HG02840 (cell line): ENCODE data around the gene WASF2.
"Not testable (repeated sequence)": the region's sequence is repeated elsewhere in the genome, so short reads cannot be mapped to it uniquely, and the experiment has no call there.

Experiments
- ATAC-seq: cut with Tn5 transposase; IDR thresholded peaks from one replicate; pipeline ENCODE4 v1.9.1; 2021; ENCODE audit warnings: mild to moderate bottlenecking, moderate library complexity, moderate number of reproducible peaks; ENCODE audit not compliant: unreplicated experiment, low FRiP score

WASF2 gene

GRCh38 chr1:27463916-27464315 is 26.1 kb downstream of the WASF2 start:
- ATAC-seq: not testable (repeated sequence)

- ATAC-seq: not testable (repeated sequence)
Measured at GRCh38 chr1:27458521-27458920, 31.4 kb downstream of the WASF2 start.

- ATAC-seq: no peak
Measured at GRCh38 chr1:27455139-27455811, 34.7 kb downstream of the WASF2 start.

GRCh38 chr1:27454610-27455009 is 35.4 kb downstream of the WASF2 start:
- ATAC-seq: no peak

- ATAC-seq: no peak
Measured at GRCh38 chr1:27451343-27451742, 38.6 kb downstream of the WASF2 start.

- no peak for ATAC-seq
Measured at GRCh38 chr1:27448982-27449381, 41.0 kb downstream of the WASF2 start.

- ATAC-seq: no peak
Measured at GRCh38 chr1:27447883-27448282, 42.1 kb downstream of the WASF2 start.

- ATAC-seq: no peak
Measured at GRCh38 chr1:27447399-27447798, 42.6 kb downstream of the WASF2 start.

- ATAC-seq: no peak
Measured at GRCh38 chr1:27446496-27447020, 43.4 kb downstream of the WASF2 start.

GRCh38 chr1:27445177-27445936 is 44.6 kb downstream of the WASF2 start:
- no peak for ATAC-seq

- no peak for ATAC-seq
Measured at GRCh38 chr1:27444632-27445031, 45.3 kb downstream of the WASF2 start.

- no peak for ATAC-seq
Measured at GRCh38 chr1:27439150-27439549, 50.8 kb downstream of the WASF2 start.

- ATAC-seq: no peak
Measured at GRCh38 chr1:27438621-27439061, 51.3 kb downstream of the WASF2 start.

- no peak for ATAC-seq
Measured at GRCh38 chr1:27436204-27437159, 53.5 kb downstream of the WASF2 start.

- ATAC-seq: no peak
Measured at GRCh38 chr1:27435566-27436203, 54.3 kb downstream of the WASF2 start.

- ATAC-seq: no peak
Measured at GRCh38 chr1:27433706-27434105, 56.3 kb downstream of the WASF2 start.

- ATAC-seq: not testable (repeated sequence)
Measured at GRCh38 chr1:27432725-27433124, 57.2 kb downstream of the WASF2 start.

GRCh38 chr1:27431601-27431940 is 58.4 kb downstream of the WASF2 start:
- ATAC-seq: no peak

GRCh38 chr1:27430903-27431600 is 58.9 kb downstream of the WASF2 start:
- no peak for ATAC-seq

GRCh38 chr1:27429029-27429425 is 60.9 kb downstream of the WASF2 start:
- no peak for ATAC-seq
